Loucy (cell line): ENCODE data around the gene TIMM10.

Experiments used
- H2AFZ ChIP-seq: fragments of 200-600 bp; sonication (generic); 2 replicates; pipeline ENCODE4 v1.6.0; 2016; ENCODE audit warnings: antibody characterized with exemption, mild to moderate bottlenecking, low read length, moderate library complexity
- H3F3A ChIP-seq: fragments of 200-600 bp; 2 replicates; pipeline ENCODE4 v1.6.0; 2016; ENCODE audit warnings: antibody characterized with exemption, low read depth, mild to moderate bottlenecking
- H3K27me3 ChIP-seq: fragments of 200-600 bp; sonication (generic); 2 replicates; pipeline ENCODE4 v1.6.1; 2014; ENCODE audit warnings: low read length, mild to moderate bottlenecking; ENCODE audit not compliant: insufficient read depth, poor library complexity, severe bottlenecking
- H3K36me3 ChIP-seq: fragments of 200-600 bp; sonication (generic); 2 replicates; pipeline ENCODE4 v1.6.1; 2016; ENCODE audit warnings: low read length; ENCODE audit not compliant: insufficient read depth
- H3K4me1 ChIP-seq: fragments of 200-600 bp; sonication (generic); 2 replicates; pipeline ENCODE4 v1.5.1; 2014; ENCODE audit warnings: low read length, mild to moderate bottlenecking; ENCODE audit not compliant: insufficient read depth, poor library complexity, severe bottlenecking
- H3K4me2 ChIP-seq: fragments of 200-600 bp; sonication (generic); 2 replicates; pipeline ENCODE4 v1.6.0; 2014; ENCODE audit warnings: antibody characterized with exemption, low read length, low read depth, mild to moderate bottlenecking; ENCODE audit not compliant: poor library complexity, severe bottlenecking
- H3K4me3 ChIP-seq: fragments of 200-600 bp; sonication (generic); 2 replicates; pipeline ENCODE4 v1.5.1; 2014; ENCODE audit warnings: low read length, mild to moderate bottlenecking, mixed read lengths; ENCODE audit not compliant: poor library complexity, severe bottlenecking
- H3K79me2 ChIP-seq: fragments of 200-600 bp; sonication (generic); 2 replicates; pipeline ENCODE4 v1.6.1; 2014; ENCODE audit warnings: low read length; ENCODE audit not compliant: insufficient read depth
- H3K9ac ChIP-seq: fragments of 200-600 bp; sonication (generic); 2 replicates; pipeline ENCODE4 v1.6.0; 2014; ENCODE audit warnings: mild to moderate bottlenecking, low read depth, low read length, moderate library complexity; ENCODE audit not compliant: poor library complexity, severe bottlenecking
- H3K9me2 ChIP-seq: fragments of 200-600 bp; sonication (generic); replicated peaks from 2 replicates; pipeline ENCODE4 v1.6.1; 2016; ENCODE audit warnings: low read depth, low read length, mixed read lengths
- H3K9me3 ChIP-seq: fragments of 200-600 bp; sonication (generic); 2 replicates; pipeline ENCODE4 v1.6.1; 2014; ENCODE audit warnings: mild to moderate bottlenecking, antibody characterized with exemption, low read length, low read depth; ENCODE audit not compliant: insufficient read depth
- H4K20me1 ChIP-seq: fragments of 200-600 bp; sonication (generic); 2 replicates; pipeline ENCODE4 v1.6.0; 2014; ENCODE audit warnings: antibody characterized with exemption, low read length, mild to moderate bottlenecking; ENCODE audit not compliant: insufficient read depth, poor library complexity, severe bottlenecking
- CTCF ChIP-seq: fragments of 200-600 bp; sonication (generic); conservative IDR thresholded peaks from 2 replicates; pipeline ENCODE4 v1.5.1; 2014; ENCODE audit warnings: mild to moderate bottlenecking, antibody characterized with exemption, low read length
- EZH2phosphoT487 ChIP-seq: fragments of 200-600 bp; IDR thresholded peaks from 2 replicates; pipeline ENCODE4 v1.6.1; 2018; ENCODE audit warnings: antibody characterized with exemption, mild to moderate bottlenecking, moderate library complexity, borderline replicate concordance

Gene TIMM10

GRCh38 chr11:57568330-57568766 lies 37.8 kb upstream of the TIMM10 start:
- H3K27me3 ChIP-seq, result no peaks in the 10 kb centered on the region
- H3K9me2 ChIP-seq, result no peaks in the 10 kb centered on the region
- H3K4me2 ChIP-seq, result peak overlapping the region; percentile 68
- H2AFZ ChIP-seq, result no peak overlapping the region
- H3K4me3 ChIP-seq, result peak overlapping the region; percentile 87
- peaks cover 40% of the 10 kb centered on the region for H3K4me1 ChIP-seq
- H3K79me2 ChIP-seq, result peaks cover 37% of the 10 kb centered on the region
- H4K20me1 ChIP-seq, result peaks cover 4% of the 10 kb centered on the region
- peak overlapping the region; percentile 94 for H3K9ac ChIP-seq
- TF ChIP-seq CTCF (peak; percentile 97; the same call in 1 of the 2 replicates), EZH2phosphoT487 (no peak)
- H3K9me3 ChIP-seq, result no peaks in the 10 kb centered on the region
- no peaks in the 10 kb centered on the region for H3K36me3 ChIP-seq
- H3F3A ChIP-seq, result no peaks in the 10 kb centered on the region

GRCh38 chr11:57567515-57568329 lies 37.2 kb upstream of the TIMM10 start, which contains the start of gene UBE2L6:
UBE2L6 (minus strand) TSS chr11:57567672; CDS start chr11:57567611, 61 bp downstream.
- no peaks in the 10 kb centered on the region for H3K27me3 ChIP-seq
- H3K9me2 ChIP-seq, result no peaks in the 10 kb centered on the region
- peak within 1 kb of the TSS; percentile 99 for H2AFZ ChIP-seq
- TF ChIP-seq CTCF (no peak; the same call in 1 of the 2 replicates), EZH2phosphoT487 (no peak)
- H3K4me1 ChIP-seq, result peaks cover 43% of the 10 kb centered on the region
- H4K20me1 ChIP-seq, result peaks cover 4% of the 10 kb centered on the region
- H3K79me2 ChIP-seq, result peaks cover 44% of the 10 kb centered on the region
- H3K4me2 ChIP-seq, result peak within 1 kb of the TSS; percentile 93
- H3K9ac ChIP-seq, result peak within 1 kb of the TSS; percentile 94
- no peaks in the 10 kb centered on the region for H3K9me3 ChIP-seq
- H3K4me3 ChIP-seq, result peak within 1 kb of the TSS; percentile 87
- no peaks in the 10 kb centered on the region for H3F3A ChIP-seq
- H3K36me3 ChIP-seq, result no peaks in the 10 kb centered on the region

GRCh38 chr11:57566905-57567514 lies 36.5 kb upstream of the TIMM10 start:
- H3K4me2 ChIP-seq, result peak overlapping the region; percentile 93
- H3K79me2 ChIP-seq, result peaks cover 51% of the 10 kb centered on the region
- peak overlapping the region; percentile 87 for H3K4me3 ChIP-seq
- H4K20me1 ChIP-seq, result peaks cover 4% of the 10 kb centered on the region
- no peaks in the 10 kb centered on the region for H3K36me3 ChIP-seq
- H3K9me2 ChIP-seq, result no peaks in the 10 kb centered on the region
- H2AFZ ChIP-seq, result peak overlapping the region; percentile 99
- no peaks in the 10 kb centered on the region for H3K27me3 ChIP-seq
- H3F3A ChIP-seq, result no peaks in the 10 kb centered on the region
- peak overlapping the region; percentile 94 for H3K9ac ChIP-seq
- no peaks in the 10 kb centered on the region for H3K9me3 ChIP-seq
- peaks cover 42% of the 10 kb centered on the region for H3K4me1 ChIP-seq
- TF ChIP-seq EZH2phosphoT487 (no peak), CTCF (no peak)
